Measurements from ENCODE around the gene PVALEF. TPM values are rescaled to one million over a fixed set of nuclear protein-coding genes. Genes with fewer than 3 reads are reported as not detected.

PVALEF gene
- polyA plus RNA-seq, 1 donor (not counting 4 experiments of a cell fraction or from before 2014, with no cell fraction given): not detected

GRCh38 chr17:81127526-81128177 lies 37.7 kb upstream of the PVALEF start:
- H3K27me3 ChIP-seq (ENCODE audit: control insufficient read depth, extremely low read depth, insufficient read depth, low read length): peaks cover 44% of the 10 kb centered on the region
- no peaks in the 10 kb centered on the region for H3K79me2 ChIP-seq (ENCODE audit: control insufficient read depth, insufficient read depth, low read length)
- TF ChIP-seq CTCF (optimal IDR thresholded peaks at IDR 0.05 in 1 of 3, IDR thresholded peaks at IDR 0.05 in 1 of 3, conservative IDR thresholded peaks at IDR 0.05 in 1 of 3; ENCODE audit: extremely low read depth in 1 of 3, insufficient read depth in 2 of 3, low read length in 3 of 3): no peak
- no peak for TF ChIP-seq EZH2 (IDR thresholded peaks at IDR 0.05; ENCODE audit: low read length)
- H3K27ac ChIP-seq (ENCODE audit: control insufficient read depth, insufficient read depth, low read length): no peak overlapping the region
- DNase-seq (ENCODE audit: low read depth, low spot score) (no peak), FAIRE-seq (no peak)
- H3K4me2 ChIP-seq (ENCODE audit: control insufficient read depth, extremely low read depth, insufficient read depth, low read depth, low read length): no peak overlapping the region
- peaks cover 4% of the 10 kb centered on the region for H3K4me1 ChIP-seq (ENCODE audit: control insufficient read depth, extremely low read depth, insufficient read depth, low read length)
- H3K4me3 ChIP-seq (ENCODE audit: control insufficient read depth in 2 of 3, extremely low read depth in 1 of 3, insufficient read depth in 2 of 3, low read depth in 1 of 3, low read length in 3 of 3): no peak overlapping the region
- H2AFZ ChIP-seq (ENCODE audit: control insufficient read depth, low read length): no peak overlapping the region
- no peaks in the 10 kb centered on the region for H3K9me1 ChIP-seq (ENCODE audit: control insufficient read depth, extremely low read depth, insufficient read depth, low read length)
- no peaks in the 10 kb centered on the region for H3K36me3 ChIP-seq (ENCODE audit: control insufficient read depth in 2 of 2, extremely low read depth in 1 of 2, insufficient read depth in 2 of 2, low read length in 2 of 2)
- H4K20me1 ChIP-seq (ENCODE audit: control insufficient read depth, extremely low read depth, insufficient read depth, low read length): no peaks in the 10 kb centered on the region
- dilution Hi-C loops (cut with MboI; ENCODE audit: extremely low pct_ligation_motif_present, low sequenced_read_pairs): no loop called here
- no peak overlapping the region for H3K9ac ChIP-seq (ENCODE audit: control insufficient read depth, extremely low read depth, insufficient read depth, low read length)
- H3K9me3 ChIP-seq (ENCODE audit: control insufficient read depth, low read depth, low read length): no peaks in the 10 kb centered on the region

- TF ChIP-seq CTCF (optimal IDR thresholded peaks at IDR 0.05 in 1 of 3, IDR thresholded peaks at IDR 0.05 in 1 of 3, conservative IDR thresholded peaks at IDR 0.05 in 1 of 3; ENCODE audit: extremely low read depth in 1 of 3, insufficient read depth in 2 of 3, low read length in 3 of 3) (no peak), EZH2 (IDR thresholded peaks at IDR 0.05; ENCODE audit: low read length) (no peak)
- Histone ChIP-seq H3K4me1 (ENCODE audit: control insufficient read depth, extremely low read depth, insufficient read depth, low read length) (peaks cover 4% of the 10 kb centered on the region), H3K27ac (ENCODE audit: control insufficient read depth, insufficient read depth, low read length) (no peak overlapping the region), H3K27me3 (ENCODE audit: control insufficient read depth, extremely low read depth, insufficient read depth, low read length) (peaks cover 38% of the 10 kb centered on the region), H3K9ac (ENCODE audit: control insufficient read depth, extremely low read depth, insufficient read depth, low read length) (no peak overlapping the region), H4K20me1 (ENCODE audit: control insufficient read depth, extremely low read depth, insufficient read depth, low read length) (no peaks in the 10 kb centered on the region), H3K36me3 (ENCODE audit: control insufficient read depth in 2 of 2, extremely low read depth in 1 of 2, insufficient read depth in 2 of 2, low read length in 2 of 2) (no peaks in the 10 kb centered on the region), H3K4me2 (ENCODE audit: control insufficient read depth, extremely low read depth, insufficient read depth, low read depth, low read length) (no peak overlapping the region), H2AFZ (ENCODE audit: control insufficient read depth, low read length) (no peak overlapping the region), H3K4me3 (ENCODE audit: control insufficient read depth in 2 of 3, extremely low read depth in 1 of 3, insufficient read depth in 2 of 3, low read depth in 1 of 3, low read length in 3 of 3) (no peak overlapping the region), H3K9me3 (ENCODE audit: control insufficient read depth, low read depth, low read length) (no peaks in the 10 kb centered on the region), H3K9me1 (ENCODE audit: control insufficient read depth, extremely low read depth, insufficient read depth, low read length) (no peaks in the 10 kb centered on the region), H3K79me2 (ENCODE audit: control insufficient read depth, insufficient read depth, low read length) (no peaks in the 10 kb centered on the region)
- dilution Hi-C loops (cut with MboI; ENCODE audit: extremely low pct_ligation_motif_present, low sequenced_read_pairs): no loop called here
- FAIRE-seq (no peak), DNase-seq (ENCODE audit: low read depth, low spot score) (no peak)
Observed at GRCh38 chr17:81128338-81128737, 37.0 kb upstream of the PVALEF start.

Measured in keratinocyte (primary cell).